ENCODE data around the gene STK4. TPM values are rescaled to one million over a fixed set of nuclear protein-coding genes. Genes with fewer than 3 reads are reported as not detected.
A peak's percentile ranks its signal among the peaks of the same experiment; 100 is the strongest.

The STK4 gene
- total RNA-seq, 8 experiments from 2014 or later, result 12.6 to 38.0 (median 21.0) TPM

DNA sequence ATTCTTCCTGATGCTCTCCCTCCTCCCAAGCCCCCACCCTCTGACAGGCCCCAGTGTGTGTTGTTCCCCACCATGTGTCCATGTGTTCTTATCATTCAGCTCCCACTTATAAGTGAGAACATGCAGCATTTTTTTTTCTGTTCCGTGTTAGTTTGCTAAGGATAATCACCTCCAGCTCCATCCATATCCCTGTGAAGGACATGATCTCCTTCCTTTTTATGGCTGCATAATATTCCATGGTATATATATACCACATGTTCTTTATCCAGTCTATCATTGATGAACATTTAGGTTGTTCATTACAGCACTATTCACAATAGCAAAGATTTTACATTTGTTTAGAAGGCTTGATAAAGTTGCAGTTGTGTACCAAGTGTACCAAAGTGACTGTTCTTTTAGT, 76.7 kb downstream of the STK4 start:
- no peak overlapping the region for H3K27ac ChIP-seq
- 43 to 100% (median 88%) methylated on average over 1 of the region's 1 CpG; no CpG with 5 or more reads in 4 of the 10 experiments for WGBS, 10 experiments
- ATAC-seq (replicated peaks in 6 of 8), result no peak
- no peak overlapping the region for H3K4me3 ChIP-seq
- in situ Hi-C loops (cut with MboI; ENCODE audit: low pct_unique_long_range_greater_than_20kb in 2 of 9, low sequenced_read_pairs in 9 of 9, unreplicated experiment in 9 of 9), result loop anchor here in 5 of 9 experiments (10.0 to 25.0 kb wide), 2 partner anchors 52 to 244 kb away; no protein-coding TSS in a partner anchor
- H3K4me1 ChIP-seq (replicated peaks in 1 of 2), result peaks cover 0 to 4% of the 10 kb centered on the region in 2 donors

GRCh38 chr20:45044084-45044573, 77.8 kb downstream of the STK4 start:
- H3K27ac ChIP-seq, result no peak overlapping the region
- H3K4me3 ChIP-seq, result no peak overlapping the region
- in situ Hi-C loops (cut with MboI; ENCODE audit: low pct_unique_long_range_greater_than_20kb in 2 of 9, low sequenced_read_pairs in 9 of 9, unreplicated experiment in 9 of 9), result loop anchor here in 5 of 9 experiments (10.0 to 25.0 kb wide), 2 partner anchors 51 to 243 kb away; no protein-coding TSS in a partner anchor
- H3K4me1 ChIP-seq (replicated peaks in 1 of 2), result peaks cover 0 to 4% of the 10 kb centered on the region in 2 donors
- ATAC-seq (replicated peaks in 6 of 8), result peak in 6 of 8 experiments; percentile 42 to 90 (median 80)
- WGBS, 10 experiments, result 7 to 83% (median 46%) methylated on average over 1 to 5 of the region's 5 CpGs; no CpG with 5 or more reads in 2 of the 10 experiments

DNA sequence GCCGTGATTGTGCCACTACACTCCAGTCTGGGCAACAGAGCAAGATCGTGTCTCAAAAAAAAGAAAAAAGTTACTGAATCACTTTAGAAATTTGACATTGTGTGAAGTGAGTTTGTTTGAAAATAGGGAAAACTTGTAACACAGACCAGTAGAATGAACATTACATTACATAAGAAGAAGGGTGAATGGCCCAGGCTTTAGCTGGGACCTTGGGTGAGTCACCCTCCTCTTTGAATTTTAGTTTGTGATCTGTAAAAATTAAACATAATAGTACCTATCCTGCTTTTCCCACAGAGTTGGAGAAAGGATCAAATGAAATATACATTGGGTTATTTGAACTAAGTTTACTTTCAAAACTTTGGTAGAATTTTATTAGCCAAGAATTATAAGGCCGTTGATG, 78.3 kb downstream of the STK4 start:
- no peak for ATAC-seq (replicated peaks in 6 of 8)
- WGBS, 10 experiments, result 67 to 100% (median 98%) methylated on average over 1 to 3 of the region's 3 CpGs
- in situ Hi-C loops (cut with MboI; ENCODE audit: low pct_unique_long_range_greater_than_20kb in 2 of 9, low sequenced_read_pairs in 9 of 9, unreplicated experiment in 9 of 9), result loop anchor here in 5 of 9 experiments (10.0 to 25.0 kb wide), 2 partner anchors 50 to 243 kb away; no protein-coding TSS in a partner anchor

GRCh38 chr20:45047581-45048119, 81.3 kb downstream of the STK4 start:
- H3K4me1 ChIP-seq (replicated peaks in 1 of 2), result peaks cover 0 to 9% of the 10 kb centered on the region in 2 donors
- no peak for ATAC-seq (replicated peaks in 6 of 8)
- in situ Hi-C loops (cut with MboI; ENCODE audit: low pct_unique_long_range_greater_than_20kb in 2 of 9, low sequenced_read_pairs in 9 of 9, unreplicated experiment in 9 of 9), result loop anchor here in 5 of 9 experiments (10.0 to 25.0 kb wide), 2 partner anchors 47 to 240 kb away; no protein-coding TSS in a partner anchor
- 61 to 100% (median 100%) methylated on average over 1 to 2 of the region's 2 CpGs; no CpG with 5 or more reads in 1 of the 10 experiments for WGBS, 10 experiments
- H3K27ac ChIP-seq, result no peak overlapping the region
- no peak overlapping the region for H3K4me3 ChIP-seq

More for the DNA sequence above, 78.3 kb downstream of the STK4 start:
- Histone ChIP-seq H3K4me3 (no peak overlapping the region), H3K27ac (no peak overlapping the region), H3K4me1 (replicated peaks in 1 of 2) (peaks cover 0 to 4% of the 10 kb centered on the region in 2 donors)

DNA sequence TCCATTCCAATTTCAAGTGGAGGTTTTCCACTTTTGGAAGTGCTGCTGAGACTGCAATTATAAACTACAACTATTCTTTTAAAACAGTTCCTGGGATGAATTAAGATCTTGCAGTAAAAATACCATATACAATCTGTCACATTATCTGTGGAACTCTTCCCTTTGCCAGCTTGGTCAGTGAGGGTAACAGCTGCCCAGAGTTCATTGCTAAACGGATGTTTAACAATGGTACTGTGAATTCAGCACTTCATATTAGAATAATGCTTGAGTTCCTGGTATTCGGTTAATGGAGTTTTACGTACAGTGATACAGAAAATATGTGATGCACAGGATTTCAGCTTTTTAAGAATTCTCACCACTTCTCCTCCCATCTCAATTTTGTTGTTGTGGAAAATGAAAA, 83.1 kb downstream of the STK4 start:
- H3K4me1 ChIP-seq (replicated peaks in 1 of 2), result peaks cover 4 to 9% of the 10 kb centered on the region in 2 donors
- H3K4me3 ChIP-seq, result no peak overlapping the region
- in situ Hi-C loops (cut with MboI; ENCODE audit: low pct_unique_long_range_greater_than_20kb in 2 of 9, low sequenced_read_pairs in 9 of 9, unreplicated experiment in 9 of 9), result loop anchor here in 5 of 9 experiments (10.0 to 25.0 kb wide), 2 partner anchors 45 to 238 kb away; no protein-coding TSS in a partner anchor
- peak in 2 of 8 experiments; percentile 25 to 28 for ATAC-seq (replicated peaks in 6 of 8)
- 33 to 86% (median 69%) methylated on average over 1 to 3 of the region's 3 CpGs; no CpG with 5 or more reads in 2 of the 10 experiments for WGBS, 10 experiments
- H3K27ac ChIP-seq, result no peak overlapping the region

DNA sequence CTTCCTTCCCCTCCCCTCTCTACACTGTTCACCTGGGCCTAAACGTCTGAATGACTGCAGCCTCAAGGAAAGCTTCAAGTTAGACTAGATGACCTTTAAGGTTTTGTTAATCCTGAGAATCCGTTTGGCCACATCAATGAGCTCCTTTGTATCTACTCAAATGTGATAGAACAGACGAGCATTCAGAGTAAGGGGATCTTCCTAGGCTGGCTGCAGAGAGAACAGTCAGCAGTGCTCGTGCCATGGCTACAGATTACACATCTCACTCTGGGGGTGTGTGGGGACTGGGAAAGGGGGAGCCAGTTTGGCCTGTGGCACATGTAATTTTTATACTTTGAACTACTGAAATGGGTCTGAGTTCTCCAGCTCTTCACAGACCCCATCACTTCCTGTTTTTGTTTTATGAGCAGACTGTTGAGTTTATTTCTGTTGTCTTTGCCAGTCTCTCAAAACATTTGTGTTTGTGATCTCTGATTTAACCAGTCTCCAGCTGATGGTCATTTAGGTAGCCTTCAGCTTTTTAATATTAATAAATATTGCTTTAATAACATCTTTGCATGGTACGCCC, 83.7 kb downstream of the STK4 start:
- H3K27ac ChIP-seq, result no peak overlapping the region
- peaks cover 4 to 9% of the 10 kb centered on the region in 2 donors for H3K4me1 ChIP-seq (replicated peaks in 1 of 2)
- in situ Hi-C loops (cut with MboI; ENCODE audit: low pct_unique_long_range_greater_than_20kb in 2 of 9, low sequenced_read_pairs in 9 of 9, unreplicated experiment in 9 of 9), result loop anchor here in 5 of 9 experiments (10.0 to 25.0 kb wide), 2 partner anchors 45 to 237 kb away; no protein-coding TSS in a partner anchor
- 48 to 100% (median 80%) methylated on average over 1 to 5 of the region's 5 CpGs; no CpG with 5 or more reads in 1 of the 10 experiments for WGBS, 10 experiments
- peak in 4 of 8 experiments; percentile 49 to 80 (median 64) for ATAC-seq (replicated peaks in 6 of 8)
- no peak overlapping the region for H3K4me3 ChIP-seq

DNA sequence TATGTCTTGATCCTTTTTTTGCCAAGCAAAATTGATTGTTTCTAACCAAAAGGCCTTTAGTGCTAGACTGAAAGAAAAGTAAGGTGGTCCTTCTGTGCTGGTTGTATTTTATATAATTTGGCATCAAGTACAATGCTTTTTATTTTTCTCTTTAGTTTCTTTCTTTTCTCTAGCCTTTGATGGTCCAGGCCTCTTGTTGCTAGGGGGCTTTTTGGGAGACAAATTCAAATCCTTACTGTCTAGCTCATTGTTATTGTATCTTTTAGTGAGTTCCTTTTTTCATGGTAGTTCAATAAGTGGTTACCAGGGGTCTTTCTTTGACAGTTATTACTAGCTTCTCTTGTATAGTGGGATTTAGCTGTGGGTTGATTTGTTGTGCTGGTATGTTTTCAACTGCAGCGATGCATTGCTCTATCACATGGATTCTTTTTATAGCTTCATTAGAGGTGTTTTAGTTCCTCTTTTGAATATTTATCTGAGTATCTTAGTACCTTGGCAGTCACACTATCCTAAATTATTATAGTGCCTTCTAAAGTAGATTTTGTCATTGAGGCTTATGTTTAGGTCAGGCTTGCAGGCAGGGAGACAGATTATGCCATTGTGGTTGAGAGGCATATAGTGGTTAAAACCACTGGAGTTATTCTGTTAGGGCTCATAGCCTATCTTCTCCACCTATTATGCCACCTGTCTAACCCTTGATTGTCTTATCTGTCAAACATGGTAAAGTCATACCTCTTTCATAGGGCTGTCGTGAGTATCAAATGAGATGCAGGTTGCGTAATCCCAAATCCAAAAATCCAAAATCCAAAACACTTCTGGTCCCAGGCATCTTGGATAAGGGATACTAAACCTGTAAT, 85.1 kb downstream of the STK4 start:
- in situ Hi-C loops (cut with MboI; ENCODE audit: low pct_unique_long_range_greater_than_20kb in 2 of 9, low sequenced_read_pairs in 9 of 9, unreplicated experiment in 9 of 9), result no loop called here
- H3K27ac ChIP-seq, result no peak overlapping the region

DNA sequence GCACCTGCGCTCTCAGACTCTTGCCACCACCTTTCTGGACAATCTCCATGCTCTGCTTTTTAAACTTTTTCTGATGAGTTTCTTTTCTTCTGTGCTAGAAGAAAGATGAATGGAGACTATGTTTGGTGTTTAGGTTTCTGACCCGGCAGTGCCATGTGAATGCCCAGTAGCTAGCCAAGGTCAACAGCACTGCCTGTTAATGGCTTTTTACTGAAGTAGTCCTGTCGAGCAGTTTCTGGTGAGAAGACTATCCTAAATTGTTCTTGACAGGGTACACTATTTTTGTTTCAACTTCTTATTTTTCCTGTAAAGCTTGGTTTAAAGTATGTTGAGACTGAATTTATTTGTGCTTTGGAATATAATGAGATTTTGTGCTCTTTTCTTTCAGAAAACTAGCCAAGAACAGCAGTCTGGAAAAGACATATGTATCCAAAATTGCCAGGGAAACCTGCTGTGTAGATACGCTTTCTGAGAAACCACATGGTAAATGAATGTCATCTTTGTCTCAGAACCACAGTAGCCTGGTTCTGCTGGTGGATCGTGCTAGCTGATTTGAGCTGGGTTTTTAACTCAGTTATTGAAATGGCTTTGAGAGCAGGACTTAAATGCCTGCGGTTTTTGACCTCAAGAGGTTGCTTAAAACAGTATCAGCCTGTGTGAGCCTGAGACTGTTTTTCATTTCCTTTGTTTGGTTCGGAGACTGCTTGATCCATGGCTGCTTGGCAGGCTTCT, 86.6 kb downstream of the STK4 start:
- Histone ChIP-seq H3K4me3 (no peak overlapping the region), H3K4me1 (replicated peaks in 1 of 2) (peaks cover 4 to 9% of the 10 kb centered on the region in 2 donors), H3K27ac (no peak overlapping the region)
- 47 to 100% (median 66%) methylated on average over 1 to 7 of the region's 7 CpGs for WGBS, 10 experiments
- ATAC-seq (replicated peaks in 6 of 8), result peak in 1 of 8 experiments; percentile 34
- in situ Hi-C loops (cut with MboI; ENCODE audit: low pct_unique_long_range_greater_than_20kb in 2 of 9, low sequenced_read_pairs in 9 of 9, unreplicated experiment in 9 of 9), result no loop called here

More for the DNA sequence above, 85.1 kb downstream of the STK4 start:
- WGBS, 10 experiments, result 62 to 100% (median 73%) methylated on average over 1 to 3 of the region's 3 CpGs; no CpG with 5 or more reads in 1 of the 10 experiments
- H3K4me1 ChIP-seq (replicated peaks in 1 of 2), result peaks cover 4 to 9% of the 10 kb centered on the region in 2 donors
- ATAC-seq (replicated peaks in 6 of 8), result peak in 1 of 8 experiments; percentile 43
- no peak overlapping the region for H3K4me3 ChIP-seq

DNA sequence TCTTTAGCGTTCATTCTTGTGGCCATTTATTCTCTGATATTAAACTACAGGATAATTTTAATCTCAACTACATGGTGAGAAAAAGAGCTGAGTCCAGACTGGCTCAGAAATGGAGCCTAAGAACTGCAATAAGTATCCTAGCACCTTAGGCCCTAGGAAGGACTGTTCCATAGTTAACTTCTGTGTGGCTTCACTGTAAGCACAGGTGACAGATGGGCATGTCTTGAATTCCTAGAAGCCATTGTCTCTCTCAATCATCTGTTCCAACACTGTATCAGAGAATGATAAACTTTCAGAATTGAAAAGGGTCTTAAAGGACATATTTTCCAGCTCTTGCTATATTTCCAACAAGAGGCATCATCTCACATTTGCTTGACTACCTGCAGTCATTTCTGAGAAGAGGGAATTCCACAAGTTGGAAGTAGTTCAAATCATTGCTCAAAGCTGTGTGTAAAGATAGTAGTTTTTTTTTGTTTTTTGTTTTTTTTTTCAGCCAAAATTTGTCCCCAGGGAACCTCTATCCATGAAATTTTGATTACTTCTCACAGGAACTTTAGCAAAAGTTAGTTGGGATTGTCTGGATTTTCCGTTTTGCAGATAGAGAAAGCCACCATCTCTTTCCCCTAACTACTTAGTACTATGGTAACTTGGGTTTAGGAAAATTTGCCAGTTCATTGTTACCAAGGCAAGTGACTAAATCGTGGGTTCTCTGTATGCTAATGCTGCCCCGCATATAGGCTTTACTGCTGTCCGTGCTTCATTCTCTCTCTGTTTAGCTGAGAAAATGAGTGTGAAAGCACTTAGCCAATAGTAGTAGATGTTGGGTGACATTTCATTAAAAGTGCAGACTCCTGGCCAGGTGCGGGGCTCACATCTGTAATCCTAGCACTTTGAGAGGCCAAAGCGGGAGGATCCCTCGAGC, 87.4 kb downstream of the STK4 start:
- in situ Hi-C loops (cut with MboI; ENCODE audit: low pct_unique_long_range_greater_than_20kb in 2 of 9, low sequenced_read_pairs in 9 of 9, unreplicated experiment in 9 of 9), result no loop called here
- Histone ChIP-seq H3K4me3 (no peak overlapping the region), H3K27ac (no peak overlapping the region), H3K4me1 (replicated peaks in 1 of 2) (peaks cover 4 to 9% of the 10 kb centered on the region in 2 donors)
- no peak for ATAC-seq (replicated peaks in 6 of 8)
- 53 to 100% (median 88%) methylated on average over 2 to 7 of the region's 8 CpGs; no CpG with 5 or more reads in 2 of the 10 experiments for WGBS, 10 experiments

GRCh38 chr20:45055056-45055455, 88.7 kb downstream of the STK4 start:
- Histone ChIP-seq H3K4me3 (no peak overlapping the region), H3K27ac (no peak overlapping the region), H3K4me1 (replicated peaks in 1 of 2) (peaks cover 9% of the 10 kb centered on the region in 2 donors)
- in situ Hi-C loops (cut with MboI; ENCODE audit: low pct_unique_long_range_greater_than_20kb in 2 of 9, low sequenced_read_pairs in 9 of 9, unreplicated experiment in 9 of 9), result no loop called here
- peak in 1 of 8 experiments; percentile 15 for ATAC-seq (replicated peaks in 6 of 8)
- 0 to 100% (median 80%) methylated on average over 1 to 4 of the region's 4 CpGs for whole genome bisulfite sequencing, 10 experiments

DNA sequence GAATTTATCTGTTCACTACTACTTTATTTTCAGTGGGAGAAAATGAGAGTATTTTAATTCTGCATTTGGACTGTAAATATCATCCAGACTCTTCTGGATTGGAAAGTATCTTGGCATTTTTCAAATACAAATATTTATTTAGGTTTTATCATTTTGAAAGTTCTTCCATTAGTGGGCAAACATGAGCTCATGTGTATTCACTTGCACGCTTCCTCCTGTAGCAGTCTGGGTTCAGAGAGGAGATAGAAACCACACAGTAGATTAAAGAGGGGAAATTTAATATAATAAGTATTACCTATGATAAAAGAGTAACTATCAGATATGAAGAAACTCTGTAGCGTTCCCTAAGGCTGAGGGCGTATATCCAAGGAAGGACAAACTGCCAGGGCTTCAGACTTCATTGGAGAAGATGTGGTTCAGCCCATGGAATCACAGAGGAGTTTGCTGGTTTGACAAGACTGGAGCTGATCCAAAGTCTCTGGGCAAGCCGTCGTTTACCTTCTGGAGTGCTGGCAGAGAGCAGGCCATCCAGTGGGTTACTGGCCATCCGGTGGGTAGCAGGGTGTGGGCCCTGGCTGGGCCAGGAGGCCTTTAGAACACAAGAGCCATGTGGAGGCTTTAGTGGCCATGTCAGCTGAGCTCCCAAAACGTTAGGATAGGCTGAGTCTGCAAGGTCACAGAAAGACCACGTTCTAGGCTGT, 90.3 kb downstream of the STK4 start:
- in situ Hi-C loops (cut with MboI; ENCODE audit: low pct_unique_long_range_greater_than_20kb in 2 of 9, low sequenced_read_pairs in 9 of 9, unreplicated experiment in 9 of 9), result no loop called here
- Histone ChIP-seq H3K27ac (no peak overlapping the region), H3K4me1 (replicated peaks in 1 of 2) (peaks cover 2 to 11% of the 10 kb centered on the region in 2 donors), H3K4me3 (no peak overlapping the region)
- WGBS, 10 experiments, result 71 to 100% (median 93%) methylated on average over 1 to 7 of the region's 8 CpGs
- ATAC-seq (replicated peaks in 6 of 8), result no peak
